Measurements from ENCODE around the gene BCL7A. TPM values are rescaled to one million over a fixed set of nuclear protein-coding genes. Genes with fewer than 3 reads are reported as not detected.

The BCL7A gene
- polyA plus RNA-seq, 1 of the 3 experiments (the other 2 are of a cell fraction), result 34.0 TPM

- TF ChIP-seq JUND (IDR thresholded peaks at IDR 0.05) (no peak), TAF1 (IDR thresholded peaks at IDR 0.05; ENCODE audit: borderline replicate concordance, low read depth, low read length) (no peak), ELF1 (IDR thresholded peaks at IDR 0.05) (no peak), SMC3 (IDR thresholded peaks at IDR 0.05; ENCODE audit: low read depth, low read length) (no peak), TEAD4 (IDR thresholded peaks at IDR 0.05; ENCODE audit: borderline replicate concordance, insufficient read depth) (no peak)
Observed at GRCh38 chr12:122048151-122048550, 26.5 kb downstream of the BCL7A start (continued).

- TF ChIP-seq MXI1 (IDR thresholded peaks at IDR 0.05; ENCODE audit: low read depth, low read length) (no peak), GATA2 (CRISPR knock-in tag; IDR thresholded peaks at IDR 0.05) (no peak), GABPA (IDR thresholded peaks at IDR 0.05; ENCODE audit: low read depth) (no peak), PBX3 (IDR thresholded peaks at IDR 0.05) (no peak), POLR2AphosphoS5 (IDR thresholded peaks at IDR 0.05; ENCODE audit: low read depth, low read length) (no peak), MAX (IDR thresholded peaks at IDR 0.05; ENCODE audit: low read depth) (no peak), FOXJ3 (CRISPR knock-in tag; IDR thresholded peaks at IDR 0.05) (no peak), TCF12 (IDR thresholded peaks at IDR 0.05) (no peak), CHD2 (IDR thresholded peaks at IDR 0.05; ENCODE audit: low read length, partially characterized antibody) (no peak), CTCF (IDR thresholded peaks at IDR 0.05) (no peak), SMC3 (IDR thresholded peaks at IDR 0.05; ENCODE audit: low read depth, low read length) (no peak), EZH2phosphoT487 (IDR thresholded peaks at IDR 0.05; ENCODE audit: borderline replicate concordance, low read depth) (no peak), EP300 (IDR thresholded peaks at IDR 0.05; ENCODE audit: borderline replicate concordance in 1 of 2, low read depth in 1 of 2, low read length in 1 of 2) (no peak)
- peaks cover 10% of the 10 kb centered on the region; the same call in 1 of the 2 replicates for H3K79me2 ChIP-seq (ENCODE audit: insufficient read depth)
- CTCF ChIA-PET, result interaction anchor here (1.4 to 2.8 kb wide), 3 partner anchors 39 to 74 kb away, joined by 3 to 44 read pairs (median 23); no protein-coding TSS in a partner anchor
- no peaks in the 10 kb centered on the region for H4K20me1 ChIP-seq (ENCODE audit: insufficient read depth)
- no peak for DNase-seq
- H3F3A ChIP-seq (replicated peaks; ENCODE audit: insufficient read depth), result peaks cover 24% of the 10 kb centered on the region
- H3K9me3 ChIP-seq, result no peaks in the 10 kb centered on the region
- H3K27me3 ChIP-seq (ENCODE audit: insufficient read depth), result no peaks in the 10 kb centered on the region
- H3K4me3 ChIP-seq (ENCODE audit: low read depth in 2 of 2, low read length in 1 of 2), result no peak overlapping the region
- peaks cover 3% of the 10 kb centered on the region in 2 experiments; a peak in 1 of 4 replicates for H3K4me1 ChIP-seq (ENCODE audit: control insufficient read depth in 1 of 2, insufficient read depth in 2 of 2, low read depth in 1 of 2, low read length in 1 of 2)
- POLR2A ChIA-PET, result no interaction called here
- 97% methylated on average over 9 of the region's 9 CpGs for WGBS (ENCODE audit: low lambda C conversion rate)
- no peak overlapping the region for H2AFZ ChIP-seq (ENCODE audit: low read depth)
- no peak overlapping the region for H3K4me2 ChIP-seq
- no peak overlapping the region for H3K27ac ChIP-seq (ENCODE audit: low read depth in 2 of 2, low read length in 1 of 2)
- no peaks in the 10 kb centered on the region for H3K9me2 ChIP-seq
- no peak overlapping the region for H3K9ac ChIP-seq
- H3K36me3 ChIP-seq (replicated peaks in 1 of 2; ENCODE audit: control insufficient read depth in 1 of 2, insufficient read depth in 2 of 2, low read length in 1 of 2), result peaks cover 10 to 31% of the 10 kb centered on the region in 2 experiments
Observed at GRCh38 chr12:122049827-122050226, 28.1 kb downstream of the BCL7A start.
